ENCODE measurements around the gene SYNGR4. TPM values are rescaled to one million over a fixed set of nuclear protein-coding genes. Genes with fewer than 3 reads are reported as not detected.

Gene SYNGR4
- total RNA-seq, 1 donor from 2014 or later: not detected

- intact Hi-C loops (cut with micrococcal nuclease): no loop called here
- DNase-seq (no peak), ATAC-seq (no peak)
These were observed 23.2 kb upstream of the SYNGR4 start for GRCh38 chr19:48340995-48341394.

- intact Hi-C loops (cut with micrococcal nuclease): no loop called here
- ATAC-seq (no peak), DNase-seq (no peak)
These were observed 22.4 kb upstream of the SYNGR4 start for GRCh38 chr19:48341515-48342413.

- no peak for DNase-seq
- intact Hi-C loops (cut with micrococcal nuclease): no loop called here
- ATAC-seq: no peak
These were observed 21.8 kb upstream of the SYNGR4 start for GRCh38 chr19:48342414-48342738.

- DNase-seq: no peak
- intact Hi-C loops (cut with micrococcal nuclease): no loop called here
- ATAC-seq: no peak
These were observed 21.2 kb upstream of the SYNGR4 start for GRCh38 chr19:48342841-48343540.

GRCh38 chr19:48344892-48345291 lies 19.3 kb upstream of the SYNGR4 start:
- DNase-seq (no peak), ATAC-seq (no peak)
- intact Hi-C loops (cut with micrococcal nuclease): no loop called here

GRCh38 chr19:48346191-48346590 lies 18.0 kb upstream of the SYNGR4 start:
- ATAC-seq: no peak
- intact Hi-C loops (cut with micrococcal nuclease): no loop called here
- DNase-seq: no peak

- ATAC-seq (peak; percentile 57), DNase-seq (no peak)
- intact Hi-C loops (cut with micrococcal nuclease): no loop called here
These were observed 16.1 kb upstream of the SYNGR4 start for GRCh38 chr19:48348045-48348444.

GRCh38 chr19:48348737-48349136 lies 15.4 kb upstream of the SYNGR4 start:
- ATAC-seq: no peak
- no peak for DNase-seq
- intact Hi-C loops (cut with micrococcal nuclease): no loop called here

GRCh38 chr19:48350856-48351255 lies 13.3 kb upstream of the SYNGR4 start:
- ATAC-seq (no peak), DNase-seq (no peak)
- intact Hi-C loops (cut with micrococcal nuclease): no loop called here

- intact Hi-C loops (cut with micrococcal nuclease): no loop called here
- peak; percentile 75 for ATAC-seq
- peak; percentile 79 for DNase-seq
These were observed 12.8 kb upstream of the SYNGR4 start for GRCh38 chr19:48351341-48351752.

GRCh38 chr19:48353677-48354076 lies 10.5 kb upstream of the SYNGR4 start:
- intact Hi-C loops (cut with micrococcal nuclease): no loop called here
- no peak for DNase-seq
- ATAC-seq: no peak

GRCh38 chr19:48354332-48354992 lies 9.7 kb upstream of the SYNGR4 start:
- intact Hi-C loops (cut with micrococcal nuclease): no loop called here
- DNase-seq (no peak), ATAC-seq (no peak)

- DNase-seq: no peak
- no peak for ATAC-seq
- intact Hi-C loops (cut with micrococcal nuclease): no loop called here
These were observed 8.7 kb upstream of the SYNGR4 start for GRCh38 chr19:48355365-48355954.

GRCh38 chr19:48359123-48359522 lies 5.0 kb upstream of the SYNGR4 start:
- ATAC-seq: no peak
- intact Hi-C loops (cut with micrococcal nuclease): no loop called here

GRCh38 chr19:48361912-48362311 lies 2.3 kb upstream of the SYNGR4 start:
- intact Hi-C loops (cut with micrococcal nuclease): no loop called here
- ATAC-seq: no peak
- DNase-seq: no peak

More at GRCh38 chr19:48359123-48359522, 5.0 kb upstream of the SYNGR4 start:
- no peak for DNase-seq

GRCh38 chr19:48362716-48363499 lies 1.3 kb upstream of the SYNGR4 start:
- intact Hi-C loops (cut with micrococcal nuclease): no loop called here
- DNase-seq (peak; percentile 97), ATAC-seq (peak; percentile 90)

GRCh38 chr19:48363500-48363809 lies 712 bp upstream of the SYNGR4 start:
- no peak for DNase-seq
- intact Hi-C loops (cut with micrococcal nuclease): no loop called here

GRCh38 chr19:48364598-48365348 lies 606 bp downstream of the SYNGR4 start:
- intact Hi-C loops (cut with micrococcal nuclease): no loop called here
- ATAC-seq (no peak), DNase-seq (no peak)

More at GRCh38 chr19:48363500-48363809, 712 bp upstream of the SYNGR4 start:
- ATAC-seq: peak; percentile 14

Measured in left ventricle myocardium superior (tissue), 1 donor.